HG03469 (cell line): ENCODE results near the gene SEC31B.

Experiments
- ATAC-seq: cut with Tn5 transposase; IDR thresholded peaks from one replicate; pipeline ENCODE4 v1.9.1; 2021; ENCODE audit warnings: mild to moderate bottlenecking, moderate library complexity, moderate number of reproducible peaks; ENCODE audit not compliant: unreplicated experiment

SEC31B gene

GRCh38 chr10:100502926-100503494 is 16.7 kb downstream of the SEC31B start:
- no peak for ATAC-seq

GRCh38 chr10:100501423-100501822 is 18.2 kb downstream of the SEC31B start:
- ATAC-seq = no peak

GRCh38 chr10:100498059-100498458 is 21.6 kb downstream of the SEC31B start:
- ATAC-seq = no peak

- ATAC-seq = no peak
These were observed 23.1 kb downstream of the SEC31B start for GRCh38 chr10:100496567-100496966.

- no peak for ATAC-seq
These were observed 29.1 kb downstream of the SEC31B start for GRCh38 chr10:100490531-100490930.

GRCh38 chr10:100489396-100489795 is 30.3 kb downstream of the SEC31B start:
- ATAC-seq = no peak

- no peak for ATAC-seq
These were observed 32.1 kb downstream of the SEC31B start for GRCh38 chr10:100487529-100487928.

- no peak for ATAC-seq
These were observed 33.7 kb downstream of the SEC31B start for GRCh38 chr10:100485801-100486495.

- no peak for ATAC-seq
These were observed 34.3 kb downstream of the SEC31B start for GRCh38 chr10:100485366-100485765.

GRCh38 chr10:100483876-100484666 is 35.6 kb downstream of the SEC31B start:
- ATAC-seq = no peak

- no peak for ATAC-seq
These were observed 36.9 kb downstream of the SEC31B start for GRCh38 chr10:100482834-100483185.

GRCh38 chr10:100482181-100482833 is 37.4 kb downstream of the SEC31B start:
- ATAC-seq = no peak

- ATAC-seq = peak; percentile 96
These were observed 38.1 kb downstream of the SEC31B start for GRCh38 chr10:100481462-100482081.

GRCh38 chr10:100480002-100480401 is 39.7 kb downstream of the SEC31B start:
- ATAC-seq = no peak

- no peak for ATAC-seq
These were observed 40.6 kb downstream of the SEC31B start for GRCh38 chr10:100479037-100479436.

- no peak for ATAC-seq
These were observed 41.7 kb downstream of the SEC31B start for GRCh38 chr10:100477970-100478369.

- ATAC-seq = no peak
These were observed 49.3 kb downstream of the SEC31B start for GRCh38 chr10:100470367-100470766.

- no peak for ATAC-seq
These were observed 49.9 kb downstream of the SEC31B start for GRCh38 chr10:100469756-100470155.

- no peak for ATAC-seq
These were observed 50.7 kb downstream of the SEC31B start for GRCh38 chr10:100468978-100469377.

GRCh38 chr10:100468322-100468721 is 51.3 kb downstream of the SEC31B start:
- no peak for ATAC-seq

- ATAC-seq = no peak
These were observed 57.0 kb downstream of the SEC31B start, which contains the start of gene WNT8B for GRCh38 chr10:100462709-100463108. Gene WNT8B (plus strand): TSS chr10:100463009. CDS start chr10:100463169, 160 bp downstream.
